ENCODE results near the gene ADGRL3.

- TF ChIP-seq CTCF (IDR thresholded peaks at IDR 0.05) (no peak), POLR2A (IDR thresholded peaks at IDR 0.05) (no peak), POLR2AphosphoS5 (IDR thresholded peaks at IDR 0.05) (no peak)
Observed at GRCh38 chr4:61921920-61922319, 721.8 kb downstream of the ADGRL3 start.

Measured in suprapubic skin (tissue), 4 donors.